Measurements from ENCODE around the gene ZBED4.

ZBED4 gene

DNA sequence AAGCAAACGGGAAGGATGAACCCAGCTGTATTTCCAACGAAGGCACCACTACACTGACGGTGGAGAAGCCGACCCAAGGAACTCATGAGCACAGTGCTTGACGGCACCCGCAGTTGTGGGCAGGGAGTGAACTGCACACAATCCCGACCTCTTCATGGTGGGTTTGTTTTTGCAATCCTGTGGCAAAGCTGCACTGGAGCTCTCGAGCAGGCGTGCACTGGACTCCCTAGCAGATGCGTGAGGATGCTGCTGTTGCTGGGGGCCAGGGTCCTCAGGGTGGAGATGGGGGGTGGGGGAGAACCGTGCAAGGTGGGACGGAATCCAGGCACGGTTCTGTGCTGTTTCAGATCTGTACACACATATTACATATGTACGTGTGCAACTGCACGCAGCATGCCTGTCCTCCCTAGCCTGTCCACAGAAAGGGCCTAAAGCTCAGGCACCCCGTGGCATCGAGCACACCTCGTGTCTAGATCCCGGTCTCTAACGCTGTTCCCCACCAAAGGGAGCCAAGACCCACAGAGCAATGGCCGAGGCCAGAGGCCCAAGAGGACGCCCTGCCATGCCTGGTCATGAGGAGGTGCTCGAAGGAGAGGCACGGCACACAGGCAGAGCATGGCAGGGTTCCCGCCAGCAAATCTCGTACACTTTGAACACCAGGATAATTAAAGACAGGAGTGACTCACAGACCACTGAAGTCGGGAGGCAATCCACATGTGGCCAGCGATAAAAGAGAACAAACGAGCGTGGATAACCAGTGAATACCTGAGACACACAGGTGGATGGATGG, 47.0 kb downstream of the ZBED4 start:
- no peak for TF ChIP-seq CTCF (IDR thresholded peaks at IDR 0.05; ENCODE audit: extremely low read depth, missing control alignments)

GRCh38 chr22:49901457-49901856, 47.8 kb downstream of the ZBED4 start:
- no peak for DNase-seq (ENCODE audit: low spot score)
- no peak for TF ChIP-seq CTCF (IDR thresholded peaks at IDR 0.05; ENCODE audit: extremely low read depth, missing control alignments)

More for the DNA sequence above, 47.0 kb downstream of the ZBED4 start:
- DNase-seq (ENCODE audit: low spot score), result no peak

DNA sequence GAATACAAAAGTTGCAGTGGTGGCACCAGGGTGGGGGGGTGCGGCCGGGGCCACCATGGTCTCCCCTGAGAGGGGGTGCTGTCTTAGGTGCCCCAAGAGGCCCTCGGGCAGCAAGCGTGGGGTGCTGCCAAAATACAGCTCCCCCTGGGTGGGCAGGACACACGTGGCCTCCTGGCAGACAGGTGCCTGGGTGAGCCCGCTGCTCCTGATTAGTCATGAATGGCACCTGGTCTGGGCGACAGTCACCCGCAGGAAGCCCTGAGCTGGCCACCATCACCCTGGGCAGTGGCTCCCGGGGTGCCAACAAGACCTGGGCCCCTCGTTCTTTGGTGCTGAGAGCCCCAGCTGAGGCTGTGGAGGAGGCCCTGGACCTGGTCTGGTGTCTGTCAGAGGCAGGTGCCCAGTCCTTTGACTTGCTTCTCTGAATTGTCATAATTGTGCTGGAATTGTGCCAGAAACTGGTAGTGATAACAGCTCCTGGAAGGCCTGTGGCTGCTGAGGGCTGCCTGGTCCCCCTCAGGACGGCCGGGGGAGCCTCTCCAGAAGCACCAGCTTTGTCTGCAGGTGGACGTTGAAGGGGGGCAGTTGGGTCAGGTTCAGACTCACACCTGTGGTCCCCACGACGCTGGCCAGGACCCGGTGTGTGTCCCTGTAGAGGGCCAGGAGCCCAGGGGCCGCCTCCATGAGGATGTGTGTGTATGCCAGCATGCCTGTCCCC, 49.8 kb downstream of the ZBED4 start:
- DNase-seq (ENCODE audit: low spot score), result no peak
- no peak for TF ChIP-seq CTCF (IDR thresholded peaks at IDR 0.05; ENCODE audit: extremely low read depth, missing control alignments)

GRCh38 chr22:49904040-49904369, 50.4 kb downstream of the ZBED4 start:
- TF ChIP-seq CTCF (IDR thresholded peaks at IDR 0.05; ENCODE audit: extremely low read depth, missing control alignments), result no peak
- no peak for DNase-seq (ENCODE audit: low spot score)

DNA sequence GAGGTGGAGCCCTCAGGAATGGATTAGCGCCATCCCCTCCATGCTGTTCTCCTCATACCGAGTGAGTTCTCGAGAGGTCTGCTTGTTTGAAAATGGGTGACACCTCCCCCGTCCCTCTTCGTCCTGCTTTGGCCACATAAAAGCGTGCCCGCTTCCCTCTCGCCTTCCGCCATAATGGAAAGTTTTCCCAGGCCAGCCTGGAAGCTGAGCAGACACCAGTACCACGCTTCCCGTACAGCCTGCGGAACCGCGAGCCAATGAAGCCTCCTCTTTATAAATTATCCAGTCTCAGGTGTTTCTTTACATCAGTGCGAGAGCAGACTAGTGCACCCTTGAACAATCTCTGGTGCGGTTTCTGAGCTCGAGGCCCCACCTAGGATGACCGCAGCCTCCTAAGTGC, 51.8 kb downstream of the ZBED4 start:
- no peak for TF ChIP-seq CTCF (IDR thresholded peaks at IDR 0.05; ENCODE audit: extremely low read depth, missing control alignments)

DNA sequence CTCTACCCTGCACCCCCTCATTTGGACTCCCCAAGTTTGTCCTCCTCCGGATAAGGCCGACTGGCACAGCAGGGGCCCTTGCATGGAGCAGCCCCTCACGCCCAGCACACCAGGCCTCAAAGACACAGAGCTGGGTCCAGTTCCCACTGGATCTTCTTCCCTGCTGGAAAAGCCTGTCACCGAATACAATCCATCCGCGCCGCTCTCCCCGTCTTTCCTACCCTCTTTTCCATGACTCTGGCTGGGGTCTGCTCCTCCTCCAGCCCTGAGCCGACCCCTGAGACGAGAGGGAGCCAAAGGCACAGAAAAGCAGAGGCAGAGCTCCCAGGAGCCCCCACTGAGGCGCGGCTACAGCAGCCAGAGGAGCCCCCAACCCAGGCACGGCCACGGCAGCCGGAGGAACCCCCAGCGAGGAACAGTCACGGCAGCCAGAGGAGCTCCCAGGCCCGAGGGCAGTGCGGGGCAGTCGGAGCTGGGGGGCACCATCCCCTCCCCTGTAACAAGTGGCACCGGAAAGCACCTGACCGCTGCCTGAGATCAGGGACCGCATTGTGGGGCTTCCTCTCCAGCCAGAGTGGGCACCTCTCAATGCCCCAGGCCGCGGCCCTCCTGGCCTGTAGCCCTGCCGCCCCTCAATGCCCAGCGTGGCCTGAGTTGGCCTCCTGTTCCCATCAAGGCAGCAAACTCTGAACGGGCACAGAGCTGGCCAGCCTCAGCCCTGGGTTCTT, 52.6 kb downstream of the ZBED4 start:
- no peak for DNase-seq (ENCODE audit: low spot score)
- TF ChIP-seq CTCF (IDR thresholded peaks at IDR 0.05; ENCODE audit: extremely low read depth, missing control alignments), result no peak

More for the DNA sequence above, 51.8 kb downstream of the ZBED4 start:
- no peak for DNase-seq (ENCODE audit: low spot score)

GRCh38 chr22:49906799-49907290, 53.2 kb downstream of the ZBED4 start:
- TF ChIP-seq CTCF (IDR thresholded peaks at IDR 0.05; ENCODE audit: extremely low read depth, missing control alignments), result no peak
- no peak for DNase-seq (ENCODE audit: low spot score)
